Ovary (tissue), 9 donors: ENCODE data around the gene DDI1. TPM values are rescaled to one million over a fixed set of nuclear protein-coding genes. Genes with fewer than 3 reads are reported as not detected.

Source experiments
- DNase-seq, 5 donors: peaks; one replicate each; pipeline ENCODE4 v3.0.0-alpha.2; 2019 to 2020
- H3K27ac ChIP-seq, 2 donors: fragments of 200-600 bp; one replicate each; pipeline versions ENCODE4 v1.5.1 to v1.8.0; 2019 to 2022
- H3K27me3 ChIP-seq: fragments of 200-600 bp; one replicate; pipeline ENCODE4 v1.8.0; 2022
- H3K36me3 ChIP-seq: fragments of 200-600 bp; sonication (generic); one replicate; pipeline ENCODE4 v1.5.1; 2019
- H3K4me1 ChIP-seq: one replicate; pipeline ENCODE4 v1.8.1; 2013; ENCODE audit warnings: mild to moderate bottlenecking, moderate library complexity; ENCODE audit not compliant: insufficient read depth
- H3K4me3 ChIP-seq: fragments of 200-600 bp; sonication (generic); one replicate; pipeline ENCODE4 v1.5.1; 2017
- H3K9me3 ChIP-seq, 2 donors: fragments of 200-600 bp in 1 of 2; sonication (generic) in 1 of 2; one replicate each; pipeline versions ENCODE4 v1.5.1 to v1.8.1; 2013 to 2019; ENCODE audit warnings: mild to moderate bottlenecking in 1 of 2, moderate library complexity in 1 of 2
- CTCF ChIP-seq, 3 donors: fragments of 450-650 bp in 2 of 3; fragments of 200-600 bp in 1 of 3; IDR thresholded peaks; one replicate each; pipeline versions ENCODE4 v1.5.1 to v1.8.0; 2016 to 2022; ENCODE audit warnings: antibody characterized with exemption in 3 of 3, mild to moderate bottlenecking in 1 of 3
- EP300 ChIP-seq: sonication (generic); formaldehyde crosslinking; IDR thresholded peaks from one replicate; pipeline ENCODE4 v1.6.1; 2017; ENCODE audit warnings: antibody characterized with exemption
- POLR2A ChIP-seq: fragments of 450-650 bp; IDR thresholded peaks from one replicate; pipeline ENCODE4 v1.6.1; 2017; ENCODE audit warnings: antibody characterized with exemption, mild to moderate bottlenecking, moderate library complexity
- WGBS, 3 donors: extraction: QIAGEN DNeasy Blood & Tissue Kit in 1 of 3; methylation state at CpG; one replicate each; pipeline versions ENCODE4 v1.1.5 to v1.1.7; 2013 to 2017; 5-methylcytosine and 5-hydroxymethylcytosine counted together
- intact Hi-C, 4 donors: fragments of 100-400 bp; cut with DNase I; formaldehyde crosslinking; loops; one replicate each; pipeline versions ENCODE4 v1.11.0 to v1.15.1; 2022 to 2023
- polyA plus RNA-seq, 2 donors: library from polyadenylated mRNA; stranded (reverse); fragments of 200-250 nt in 1 of 2; fragments of 350-450 nt in 1 of 2; fragmentation: Illumina TruSeq in 1 of 2; extraction: RNeasy Lipid Tissue Mini Kit (QIAGEN cat#74804) in 1 of 2; gene quantifications; one replicate each; pipeline ENCODE4 v1.2.3, GENCODE V29; 2013 to 2014
- total RNA-seq, 7 donors: library from RNA; depleted of rRNA in 2 of 7; stranded (reverse); fragments of >200 nt in 2 of 7; fragmentation: NEBNext Ultra II Directional in 3 of 7; extraction: Animal tissue kit (Norgen Biotek cat#: 25700) in 3 of 7; gene quantifications; one replicate each; pipeline versions ENCODE4 v1.1.0 to v1.2.4, GENCODE V29; 2016 to 2023
- donor health status: DM: no; HTN: no; CAD: no; lungs with moderate emphysema.
- donor health status: DM: no; HTN: no; CAD: no.
- donor health status: Bipolar disorder and iron deficiency.
- donor health status: DM: yes; HTN: yes; CAD: no.
- donor health status: DM: no; HTN: no; CAD: no.
- donor health status: DM: yes; HTN: yes; CAD: no.

The DDI1 gene
- total and polyA plus RNA-seq, 9 donors: not detected

DNA sequence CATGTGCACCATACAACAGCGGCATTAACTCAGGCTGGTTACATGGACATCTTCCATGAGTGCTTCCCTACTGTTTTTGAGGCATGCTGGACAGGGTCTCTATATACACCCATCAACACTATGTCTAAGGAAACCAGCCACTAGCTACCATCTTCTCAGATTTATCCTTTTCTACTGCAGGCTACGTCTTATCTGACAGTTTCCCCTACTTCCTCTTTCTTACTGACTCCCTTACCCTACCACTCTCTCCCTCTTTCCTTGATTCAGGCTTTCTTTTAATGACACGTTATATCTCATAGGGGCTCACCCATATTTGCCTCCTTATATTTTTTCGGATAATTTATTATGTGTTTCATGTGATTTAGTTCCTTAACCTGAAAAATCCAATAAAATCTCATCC lies 41.8 kb downstream of the DDI1 start:
- Histone ChIP-seq H3K4me3 (no peak overlapping the region), H3K9me3 (no peaks in the 10 kb centered on the region), H3K4me1 (no peaks in the 10 kb centered on the region), H3K27me3 (no peaks in the 10 kb centered on the region), H3K27ac (no peak overlapping the region), H3K36me3 (no peaks in the 10 kb centered on the region)
- no peak for TF ChIP-seq POLR2A
- no peak for TF ChIP-seq CTCF (IDR thresholded peaks at IDR 0.05)
- no peak for TF ChIP-seq EP300
- WGBS, 3 donors: 74 to 83% (median 82%) methylated on average over 4 of the region's 4 CpGs
- no peak for DNase-seq
- intact Hi-C loops: no loop called here

DNA sequence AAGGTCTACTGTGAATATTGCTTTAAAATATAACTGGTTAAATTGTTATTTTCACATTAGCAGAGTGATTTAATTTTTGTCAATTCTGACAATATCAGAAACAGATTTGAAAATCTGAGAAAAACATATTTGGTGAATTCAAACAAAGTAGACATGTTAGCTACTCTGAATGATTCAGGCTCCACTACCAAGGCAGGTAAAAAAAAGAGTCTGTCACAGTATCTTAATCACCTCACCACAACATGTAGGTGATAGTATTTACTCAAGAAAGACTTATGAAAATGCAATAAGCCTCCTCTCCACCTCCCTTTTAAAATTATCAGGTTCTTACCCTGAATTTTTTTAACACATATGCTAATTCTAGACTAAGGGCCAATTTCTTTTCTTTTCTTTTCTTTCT lies 42.6 kb downstream of the DDI1 start:
- intact Hi-C loops: no loop called here
- no peak for DNase-seq
- TF ChIP-seq POLR2A (no peak), CTCF (IDR thresholded peaks at IDR 0.05) (no peak), EP300 (no peak)
- Histone ChIP-seq H3K9me3 (no peaks in the 10 kb centered on the region), H3K27me3 (no peaks in the 10 kb centered on the region), H3K4me1 (no peaks in the 10 kb centered on the region), H3K36me3 (no peaks in the 10 kb centered on the region), H3K4me3 (no peak overlapping the region), H3K27ac (no peak overlapping the region)

DNA sequence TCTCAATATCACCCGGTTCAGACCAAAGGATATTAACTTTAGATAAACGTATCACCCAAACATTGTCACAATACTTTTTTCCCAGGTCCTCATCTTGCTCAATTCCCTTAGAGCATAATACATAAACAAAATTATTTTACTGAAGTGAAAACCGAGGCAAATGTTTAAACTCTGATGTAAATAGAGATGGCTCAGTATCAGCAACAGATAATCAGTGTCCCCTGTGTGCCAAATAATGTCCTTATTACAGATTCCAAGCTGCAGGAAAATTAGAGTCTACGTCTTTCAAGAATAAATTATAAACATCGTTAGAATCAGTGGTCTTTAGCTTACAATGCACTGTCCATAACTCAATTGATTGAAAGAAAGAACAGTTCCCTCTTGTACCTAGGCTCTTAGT lies 50.2 kb downstream of the DDI1 start:
- Histone ChIP-seq H3K9me3 (no peaks in the 10 kb centered on the region), H3K36me3 (no peaks in the 10 kb centered on the region), H3K4me1 (no peaks in the 10 kb centered on the region), H3K4me3 (no peak overlapping the region), H3K27ac (no peak overlapping the region), H3K27me3 (no peaks in the 10 kb centered on the region)
- 72 to 78% (median 73%) methylated on average over 5 of the region's 5 CpGs for WGBS, 3 donors
- no peak for DNase-seq
- no peak for TF ChIP-seq CTCF (IDR thresholded peaks at IDR 0.05)
- no peak for TF ChIP-seq POLR2A
- TF ChIP-seq EP300: no peak
- intact Hi-C loops: no loop called here

Other genes with a start within 250 kb of the DDI1 start
- 100 to 1,000 TPM in 2 of 7 donors, 10 to 100 TPM in 5; 51.2 to 134 (median 77.9) TPM for gene PDGFD, start 127.5 kb downstream of the DDI1 start, total RNA-seq
- gene PDGFD, start 127.5 kb downstream of the DDI1 start, polyA plus RNA-seq: 100 to 1,000 TPM in 1 of 2 donors, 10 to 100 TPM in 1; 42.8 to 114 TPM